Tibial nerve (tissue), 4 donors: Measurements from ENCODE around the gene RBKS.

Source experiments
- CTCF ChIP-seq, 5 experiments: fragments of 200-600 bp in 3 of 5; fragments of 450-650 bp in 2 of 5; sonication (generic) in 3 of 5; IDR thresholded peaks; one replicate each; pipeline ENCODE4 v1.5.1; 2016 to 2019; ENCODE audit warnings: antibody characterized with exemption in 5 of 5, mild to moderate bottlenecking in 3 of 5, moderate library complexity in 2 of 5
- EP300 ChIP-seq, 2 donors: sonication (generic); formaldehyde crosslinking; IDR thresholded peaks; one replicate each; pipeline ENCODE4 v1.6.1; 2017; ENCODE audit warnings: antibody characterized with exemption in 2 of 2, mild to moderate bottlenecking in 1 of 2

GRCh38 chr2:27766287-27766661 is 123.9 kb downstream of the RBKS start:
- TF ChIP-seq EP300 (IDR thresholded peaks at IDR 0.05) = no peak
- no peak for TF ChIP-seq CTCF (IDR thresholded peaks at IDR 0.05)
